ENCODE measurements around the gene SLC46A1.

The SLC46A1 gene

DNA sequence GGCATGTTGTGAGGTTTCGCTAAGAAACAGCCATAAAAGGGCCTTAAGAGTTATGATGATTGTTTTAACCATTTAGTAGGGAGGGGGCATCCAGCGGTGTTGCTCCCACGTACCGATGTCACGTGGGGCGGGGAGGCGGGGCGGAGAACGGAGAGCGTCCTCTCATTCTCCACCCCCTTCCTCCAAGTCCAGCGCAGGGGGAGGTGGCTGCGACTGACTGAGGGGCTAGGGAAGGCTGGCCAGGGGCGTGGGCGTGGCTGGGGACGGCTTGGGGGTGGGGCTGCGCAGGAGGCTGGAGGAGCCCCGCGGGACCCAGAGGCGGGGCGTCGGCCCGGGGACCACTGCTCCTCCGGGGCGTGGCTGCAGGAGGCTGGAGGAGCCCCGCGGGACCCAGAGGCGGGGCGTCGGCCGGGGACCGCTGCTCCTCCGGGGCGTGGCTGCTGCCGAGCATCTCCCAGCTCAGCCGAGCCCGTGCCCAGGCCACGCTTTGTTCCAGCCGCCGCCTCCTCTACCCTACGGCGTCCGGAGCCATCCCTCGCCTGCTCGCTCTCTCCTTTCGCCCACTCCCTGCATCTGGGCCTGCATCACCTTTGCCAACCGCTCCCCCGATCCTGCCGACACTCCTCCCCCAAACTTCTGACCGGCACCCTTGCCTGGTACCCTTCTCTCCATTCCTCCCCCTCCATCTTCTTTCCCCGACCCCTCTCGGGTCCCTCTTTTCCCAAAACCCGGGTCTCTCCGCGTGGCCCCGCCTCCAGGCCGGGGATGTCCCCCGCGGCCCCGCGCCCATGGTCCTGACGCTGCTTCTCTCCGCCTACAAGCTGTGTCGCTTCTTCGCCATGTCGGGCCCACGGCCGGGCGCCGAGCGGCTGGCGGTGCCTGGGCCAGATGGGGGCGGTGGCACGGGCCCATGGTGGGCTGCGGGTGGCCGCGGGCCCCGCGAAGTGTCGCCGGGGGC, 34.5 kb downstream of the SLC46A1 start, which contains the start of gene SARM1:
TSS of gene SARM1 (plus strand) at position 450 of the 958 bp plus-strand sequence. CDS start at position 789, 339 bp downstream.
- DNase-seq (ENCODE audit: extremely low read depth, low read depth), result peak; percentile 63
- no peak for TF ChIP-seq CTCF (IDR thresholded peaks at IDR 0.05; ENCODE audit: low read depth, low read length, missing control alignments)
- H3K4me3 ChIP-seq (replicated peaks; ENCODE audit: low read depth, low read length), result peak within 1 kb of the TSS; percentile 70

GRCh38 chr17:28370744-28371103, 35.3 kb downstream of the SLC46A1 start:
- TF ChIP-seq CTCF (IDR thresholded peaks at IDR 0.05; ENCODE audit: low read depth, low read length, missing control alignments), result no peak
- no peak for DNase-seq (ENCODE audit: extremely low read depth, low read depth)
- peak overlapping the region; percentile 70; the same call in 1 of the 2 replicates for H3K4me3 ChIP-seq (replicated peaks; ENCODE audit: low read depth, low read length)

GRCh38 chr17:28370035-28370743, 35.8 kb downstream of the SLC46A1 start, which contains the start of gene VTN:
TSS of gene VTN (minus strand) at chr17:28370307. CDS start at chr17:28370203, 104 bp downstream.
- no peak for TF ChIP-seq CTCF (IDR thresholded peaks at IDR 0.05; ENCODE audit: low read depth, low read length, missing control alignments)

DNA sequence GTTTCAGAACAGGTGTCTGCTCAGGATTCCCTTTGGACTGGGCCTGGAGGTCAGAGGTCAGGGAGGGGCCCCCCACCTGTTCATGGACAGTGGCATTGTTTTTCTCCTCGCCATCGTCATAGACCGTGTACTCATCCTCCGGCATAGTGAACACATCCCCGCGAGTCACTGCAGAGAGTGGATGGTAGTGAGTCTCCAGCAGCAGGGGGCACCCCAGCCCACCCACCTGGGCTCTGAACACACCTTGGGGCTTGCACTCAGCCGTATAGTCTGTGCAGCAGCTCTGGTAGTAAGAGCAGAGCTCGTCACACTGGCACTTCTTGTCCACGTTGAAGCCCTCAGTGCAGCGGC, 36.4 kb downstream of the SLC46A1 start:
- no peak for TF ChIP-seq CTCF (IDR thresholded peaks at IDR 0.05; ENCODE audit: low read depth, low read length, missing control alignments)
- no peak overlapping the region for H3K4me3 ChIP-seq (replicated peaks; ENCODE audit: low read depth, low read length)
- no peak for DNase-seq (ENCODE audit: extremely low read depth, low read depth)

More at GRCh38 chr17:28370035-28370743, 35.8 kb downstream of the SLC46A1 start, which contains the start of gene VTN:
- H3K4me3 ChIP-seq (replicated peaks; ENCODE audit: low read depth, low read length), result peak within 1 kb of the TSS; percentile 70
- no peak for DNase-seq (ENCODE audit: extremely low read depth, low read depth)

DNA sequence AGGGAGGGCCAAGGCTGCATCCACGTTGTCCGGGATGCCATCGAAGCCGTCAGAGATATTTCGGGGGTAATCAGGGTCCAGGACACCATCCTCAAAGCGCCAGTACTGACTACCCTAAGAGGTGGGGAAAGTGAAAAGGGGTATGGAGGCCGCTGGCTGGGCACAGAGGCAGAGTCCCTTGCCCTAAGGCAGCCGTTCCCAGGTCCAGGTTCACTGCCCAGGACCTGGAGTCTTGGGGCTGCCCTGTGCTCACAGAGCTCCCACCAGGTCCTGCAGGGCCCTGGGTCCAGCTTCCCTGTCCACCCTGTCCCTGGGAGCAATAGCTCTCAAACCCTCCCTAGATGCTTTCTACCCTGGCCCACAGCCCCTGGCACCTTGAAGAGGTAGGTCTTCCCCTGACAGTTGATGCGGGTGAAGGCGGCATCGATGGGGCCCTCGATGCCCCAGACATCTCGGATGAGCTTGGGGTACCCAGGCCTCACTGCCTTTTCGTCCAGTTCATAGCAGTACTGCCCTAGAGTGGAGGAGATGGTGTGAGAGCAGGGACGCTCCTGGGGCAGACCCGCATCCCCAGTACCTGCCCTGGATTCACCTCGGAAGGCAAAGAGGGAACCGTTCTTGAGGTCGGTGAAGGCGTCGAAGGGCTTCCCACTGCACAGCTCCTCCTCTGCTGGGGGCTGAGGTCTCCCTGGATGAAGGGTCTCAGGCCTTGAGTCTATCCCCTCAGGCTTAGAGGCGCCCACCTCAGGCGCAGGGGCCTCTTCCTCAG, 36.9 kb downstream of the SLC46A1 start:
- no peak for TF ChIP-seq CTCF (IDR thresholded peaks at IDR 0.05; ENCODE audit: low read depth, low read length, missing control alignments)
- no peak for DNase-seq (ENCODE audit: extremely low read depth, low read depth)
- H3K4me3 ChIP-seq (replicated peaks; ENCODE audit: low read depth, low read length), result no peak overlapping the region

DNA sequence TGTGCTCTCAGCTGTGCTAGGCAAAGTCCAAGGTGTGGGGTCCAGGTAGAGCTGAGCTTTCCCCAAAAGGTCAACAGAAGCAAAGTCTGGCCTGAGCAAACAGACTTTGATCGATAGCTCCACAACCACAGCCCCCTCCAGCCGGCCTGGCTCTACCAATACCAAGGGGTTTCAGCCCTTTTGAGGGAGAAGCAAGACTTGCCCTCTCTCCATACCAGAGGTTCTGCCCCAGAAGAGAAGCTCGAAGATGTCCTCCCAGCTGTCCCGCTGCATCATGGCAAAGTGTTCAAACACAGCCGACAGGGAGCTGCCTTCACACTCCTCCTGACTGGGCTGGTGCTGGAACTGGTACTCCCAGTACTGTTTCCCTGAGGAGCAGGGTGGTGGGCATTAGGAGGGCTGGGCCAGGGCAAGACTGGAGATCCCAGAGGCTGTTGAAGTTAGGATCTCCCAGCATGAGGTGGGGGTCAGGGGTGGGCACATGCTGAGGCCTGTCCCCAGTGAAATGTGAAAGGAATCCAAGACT, 37.6 kb downstream of the SLC46A1 start:
- no peak for TF ChIP-seq CTCF (IDR thresholded peaks at IDR 0.05; ENCODE audit: low read depth, low read length, missing control alignments)
- no peak for DNase-seq (ENCODE audit: extremely low read depth, low read depth)
- H3K4me3 ChIP-seq (replicated peaks; ENCODE audit: low read depth, low read length), result no peak overlapping the region

All from HFF-Myc (cell line).